ENCODE data around the gene PLOD1.

GRCh38 chr1:11914024-11914423 is 20.5 kb upstream of the PLOD1 start:
- no peak for TF ChIP-seq ZNF707 (tag by site-specific recombination; IDR thresholded peaks at IDR 0.05)
- no peak for TF ChIP-seq ZNF837 (tag by site-specific recombination; IDR thresholded peaks at IDR 0.05)
- TF ChIP-seq CTCF (tag by site-specific recombination; IDR thresholded peaks at IDR 0.05) = no peak
- no peak for TF ChIP-seq KLF8 (tag by site-specific recombination; IDR thresholded peaks at IDR 0.05)
